ENCODE measurements around the gene IL36RN.
A peak's percentile ranks its signal among the peaks of the same experiment; 100 is the strongest.

The IL36RN gene

GRCh38 chr2:113104054-113104611, 45.1 kb downstream of the IL36RN start:
- DNase-seq = no peak

DNA sequence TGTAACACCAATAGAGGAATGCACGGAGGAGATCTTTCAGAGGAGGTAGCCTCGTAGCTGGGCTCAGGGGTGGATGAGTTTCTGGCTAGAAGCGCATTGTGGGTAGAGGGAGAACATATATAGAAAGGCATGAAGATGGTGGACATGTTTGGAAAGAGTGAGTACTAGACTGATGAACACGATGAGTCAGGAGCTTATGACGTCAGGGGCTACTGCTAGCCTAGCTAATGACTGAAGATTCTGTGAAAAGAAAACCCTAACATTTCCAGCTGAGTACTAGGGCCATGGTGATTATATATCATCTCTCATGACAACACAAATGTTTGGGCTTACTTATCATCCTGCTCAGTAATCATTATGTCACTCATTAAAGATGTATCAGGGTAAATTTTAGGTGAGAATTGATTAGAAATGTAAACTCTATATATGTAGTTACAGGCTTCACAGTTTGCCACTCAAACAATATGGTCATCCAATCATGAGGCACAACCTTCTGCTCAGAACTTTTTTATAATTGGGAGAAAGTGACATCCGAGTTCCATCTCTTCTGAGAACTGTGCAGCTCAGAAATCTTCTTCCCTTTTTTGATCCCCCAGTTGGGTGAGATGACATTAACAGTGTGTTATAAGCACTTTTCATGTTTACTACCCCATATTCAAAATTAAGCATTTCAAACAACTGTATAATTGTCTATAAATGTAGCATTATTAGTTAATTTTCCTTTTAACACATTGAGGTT, 46.2 kb downstream of the IL36RN start:
- no peak for DNase-seq

- no peak for DNase-seq
These were observed 52.1 kb downstream of the IL36RN start for GRCh38 chr2:113111121-113111520.

GRCh38 chr2:113111823-113112287, 52.9 kb downstream of the IL36RN start:
- DNase-seq = peak; percentile 46

GRCh38 chr2:113112441-113112840, 53.4 kb downstream of the IL36RN start:
- no peak for DNase-seq

GRCh38 chr2:113112871-113113270, 53.9 kb downstream of the IL36RN start:
- no peak for DNase-seq

DNA sequence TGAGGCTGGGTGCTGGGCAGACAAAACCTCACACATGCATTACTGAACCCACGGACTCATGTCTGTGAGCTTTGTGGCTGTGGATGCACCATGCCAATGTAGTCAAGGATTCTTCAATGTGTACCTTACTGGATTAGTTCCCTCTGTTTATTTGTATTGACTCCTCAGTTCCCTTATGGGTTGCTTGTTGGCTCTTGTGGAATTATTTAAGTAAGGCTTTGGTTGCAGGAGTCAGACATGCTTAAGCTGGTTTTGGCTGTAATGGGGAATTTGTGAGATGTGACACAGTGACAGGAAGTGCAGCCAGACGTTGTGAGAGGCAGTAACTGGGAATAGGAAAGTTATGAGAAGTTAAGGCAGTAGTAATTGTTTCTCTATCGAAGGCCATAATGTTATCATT, 54.8 kb downstream of the IL36RN start:
- DNase-seq = no peak

All from hematopoietic multipotent progenitor cell treated with erythropoietin and hydrocortisone succinate and interleukin-3 and kit ligand, for 4 days (in vitro differentiated cells).